EH (cell line): ENCODE results near the gene LPGAT1.
"Not testable (repeated sequence)": the region's sequence is repeated elsewhere in the genome, so short reads cannot be mapped to it uniquely, and the experiment has no call there.

ENCODE experiments used
- DNase-seq: peaks from one replicate; pipeline ENCODE4 v3.0.0-alpha.2; 2015; ENCODE audit warnings: low read depth

Gene LPGAT1, protein sequence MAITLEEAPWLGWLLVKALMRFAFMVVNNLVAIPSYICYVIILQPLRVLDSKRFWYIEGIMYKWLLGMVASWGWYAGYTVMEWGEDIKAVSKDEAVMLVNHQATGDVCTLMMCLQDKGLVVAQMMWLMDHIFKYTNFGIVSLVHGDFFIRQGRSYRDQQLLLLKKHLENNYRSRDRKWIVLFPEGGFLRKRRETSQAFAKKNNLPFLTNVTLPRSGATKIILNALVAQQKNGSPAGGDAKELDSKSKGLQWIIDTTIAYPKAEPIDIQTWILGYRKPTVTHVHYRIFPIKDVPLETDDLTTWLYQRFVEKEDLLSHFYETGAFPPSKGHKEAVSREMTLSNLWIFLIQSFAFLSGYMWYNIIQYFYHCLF

DNA sequence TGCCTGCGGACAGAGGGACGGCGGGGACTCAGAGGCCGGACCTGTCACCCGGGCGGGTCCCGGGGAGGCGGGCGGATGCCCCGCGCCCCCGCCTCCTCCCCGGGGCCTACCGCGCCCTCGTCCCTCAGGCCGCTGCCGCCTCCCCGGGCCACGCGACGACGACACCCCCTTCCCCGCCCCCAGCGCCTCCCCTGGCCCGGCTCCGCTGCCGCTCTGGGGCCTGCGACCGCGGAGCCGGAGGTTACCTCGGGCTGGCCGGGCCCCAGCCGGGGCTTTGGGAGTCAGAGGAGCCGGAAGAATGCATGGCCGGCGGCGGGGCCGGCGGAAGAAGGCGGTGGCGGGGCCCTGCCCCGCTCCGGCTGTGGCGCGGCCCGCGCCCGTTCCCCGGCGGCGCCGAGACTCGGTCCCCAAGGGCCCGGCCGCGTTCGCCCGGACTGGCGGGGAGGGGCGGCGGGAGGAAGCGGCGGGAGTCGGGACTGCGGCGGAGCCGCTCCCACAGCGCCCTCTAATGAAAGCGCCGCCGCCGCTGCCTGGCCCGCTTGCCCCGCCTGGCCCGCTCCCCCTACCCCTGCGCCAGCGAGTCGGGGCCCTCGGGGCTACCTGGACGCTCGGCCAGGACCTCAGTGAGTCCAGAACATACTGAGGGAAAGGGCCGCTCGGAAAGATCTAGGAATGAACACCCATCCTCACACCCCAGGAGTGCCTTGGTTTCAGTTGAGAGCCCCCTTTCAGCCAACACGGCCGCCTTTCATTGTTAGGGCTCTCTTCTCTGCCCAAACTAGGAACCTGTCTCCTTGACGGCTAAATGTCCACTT, at the start of gene LPGAT1:
LPGAT1 (minus strand) TSS at position 436 of the 815 bp plus-strand sequence. CDS start 1,467 bp downstream, outside the sequence.
- DNase-seq = peak; percentile 72

DNA sequence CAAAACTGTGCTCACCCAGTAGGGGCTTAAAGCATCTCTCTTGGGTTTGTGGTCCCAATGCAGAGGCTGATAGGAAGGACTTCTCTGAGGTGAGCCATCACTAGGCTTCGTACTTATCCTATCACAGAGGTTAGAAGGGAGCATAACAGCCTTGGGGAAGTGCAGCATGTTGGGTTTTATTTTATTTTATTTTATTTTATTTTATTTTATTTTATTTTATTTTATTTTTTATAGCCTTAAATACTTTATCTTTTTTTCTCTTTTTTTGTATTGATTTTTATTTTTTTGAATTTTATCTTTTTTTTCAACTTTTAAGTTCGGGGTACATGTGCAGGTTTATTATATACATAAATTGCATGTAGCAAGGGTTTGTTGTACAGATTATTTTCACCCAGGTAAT, 48.9 kb upstream of the LPGAT1 start:
- no peak for DNase-seq

DNA sequence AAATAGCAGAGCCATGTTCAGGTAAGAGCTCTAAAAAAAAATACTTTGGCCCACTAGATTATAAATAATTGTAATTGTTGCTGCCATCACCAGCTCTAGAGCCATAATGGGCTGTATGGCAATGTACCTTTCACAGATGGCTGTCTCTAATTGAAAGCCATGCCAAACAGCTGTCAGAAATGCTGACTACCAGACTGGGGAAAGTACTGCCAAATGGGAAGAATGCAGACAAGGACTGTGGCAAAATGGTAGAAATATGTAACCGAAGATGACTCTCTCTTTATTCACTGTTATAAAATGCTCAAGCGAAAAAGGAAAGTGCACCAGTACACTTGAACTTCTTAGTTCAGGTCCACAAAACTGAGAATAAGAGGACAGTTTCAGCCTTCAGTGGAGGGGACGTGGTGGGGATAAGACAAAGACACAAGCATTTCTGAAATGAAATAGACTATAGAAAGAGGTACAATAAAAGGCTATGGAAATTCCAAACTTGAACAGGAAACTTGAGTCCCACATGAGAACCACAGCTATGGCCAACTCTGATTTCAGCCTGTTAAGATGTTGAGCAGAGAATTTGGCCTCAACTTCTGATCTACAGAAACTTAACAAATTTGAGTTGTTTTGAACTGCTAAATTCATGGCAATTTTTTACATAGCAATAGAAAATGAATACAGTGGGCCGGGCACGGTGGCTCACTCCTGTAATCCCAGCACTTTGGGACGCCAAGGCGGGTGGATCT, 46.5 kb upstream of the LPGAT1 start:
- DNase-seq = peak; percentile 9

- no peak for DNase-seq
Measured at GRCh38 chr1:211875541-211875940, 45.0 kb upstream of the LPGAT1 start.

GRCh38 chr1:211874521-211875347, 44.2 kb upstream of the LPGAT1 start:
- no peak for DNase-seq

DNA sequence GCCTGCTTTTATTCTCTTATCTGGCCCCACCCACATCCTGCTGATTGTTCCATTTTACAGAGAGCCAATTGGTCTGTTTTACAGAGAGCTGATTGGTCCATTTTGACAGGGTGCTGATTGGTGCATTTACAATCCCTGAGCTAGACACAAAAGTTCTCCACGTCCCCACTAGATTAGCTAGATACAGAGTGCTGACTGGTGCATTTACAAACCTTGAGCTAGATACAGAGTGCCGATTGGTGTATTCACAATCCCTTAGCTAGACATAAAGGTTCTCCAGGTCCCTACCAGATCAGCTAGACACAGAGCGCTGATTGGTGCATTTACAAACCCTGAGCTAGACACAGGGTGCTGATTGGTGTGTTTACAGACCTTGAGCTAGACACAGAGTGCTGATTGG, 43.2 kb upstream of the LPGAT1 start:
- not testable (repeated sequence) for DNase-seq

GRCh38 chr1:211870156-211870555, 39.6 kb upstream of the LPGAT1 start:
- DNase-seq = peak; percentile 73

GRCh38 chr1:211865180-211865579, 34.6 kb upstream of the LPGAT1 start:
- DNase-seq = no peak

- DNase-seq = no peak
Measured at GRCh38 chr1:211859405-211859804, 28.8 kb upstream of the LPGAT1 start.

DNA sequence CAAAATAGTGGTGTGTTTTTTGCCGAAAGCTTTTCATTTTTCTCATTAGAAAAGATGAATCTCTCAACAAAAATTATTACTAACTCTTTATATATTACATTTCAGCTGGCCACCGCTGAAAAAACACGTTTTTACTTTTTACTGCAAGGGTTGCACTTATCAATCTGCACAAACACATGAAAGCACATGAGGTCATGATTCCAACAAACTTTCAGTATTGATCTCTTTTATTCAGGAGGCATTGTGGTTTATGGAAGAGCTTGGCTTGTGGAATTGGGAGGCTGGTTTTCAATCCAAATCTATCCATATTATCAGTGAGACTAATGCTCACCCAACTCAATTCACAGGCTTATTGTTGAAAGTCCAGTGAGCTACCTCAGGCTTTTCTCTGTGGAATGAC, 20.6 kb upstream of the LPGAT1 start:
- DNase-seq = no peak

DNA sequence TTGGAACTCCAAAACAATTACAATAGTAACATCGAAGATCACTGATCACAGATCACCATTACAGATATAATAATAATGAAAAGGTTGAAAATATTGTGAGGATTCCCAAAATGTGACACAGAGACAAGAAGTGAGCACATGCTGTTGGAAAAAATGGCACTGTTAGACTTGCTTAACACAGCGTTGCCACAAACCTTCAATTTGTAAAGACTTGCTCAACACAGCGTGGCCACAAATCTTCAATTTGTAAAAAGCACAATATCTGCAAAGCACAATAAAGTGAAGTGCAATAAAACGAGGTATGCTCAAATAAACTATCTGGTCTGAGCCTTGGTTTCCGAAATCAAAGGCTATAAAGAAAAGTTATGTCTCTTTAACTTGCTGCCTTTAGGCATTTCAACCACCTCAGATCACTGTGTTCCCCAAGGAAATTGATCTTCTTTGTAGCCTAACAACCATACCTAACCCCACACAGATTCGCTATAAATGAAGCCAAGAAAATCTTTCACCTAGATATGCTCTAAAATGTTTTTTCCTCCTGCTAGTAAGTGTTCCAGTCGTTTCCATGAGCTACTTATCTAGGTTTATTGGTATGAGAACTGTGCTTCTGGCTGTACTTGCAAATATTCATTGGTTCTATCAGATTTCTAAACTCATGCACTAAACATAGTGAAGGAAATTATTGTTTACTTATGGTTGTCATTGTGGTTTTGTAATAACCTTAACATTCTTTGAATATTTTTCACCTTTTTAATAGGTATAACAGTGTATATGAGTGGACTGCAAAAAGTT, 13.1 kb upstream of the LPGAT1 start:
- DNase-seq = no peak

DNA sequence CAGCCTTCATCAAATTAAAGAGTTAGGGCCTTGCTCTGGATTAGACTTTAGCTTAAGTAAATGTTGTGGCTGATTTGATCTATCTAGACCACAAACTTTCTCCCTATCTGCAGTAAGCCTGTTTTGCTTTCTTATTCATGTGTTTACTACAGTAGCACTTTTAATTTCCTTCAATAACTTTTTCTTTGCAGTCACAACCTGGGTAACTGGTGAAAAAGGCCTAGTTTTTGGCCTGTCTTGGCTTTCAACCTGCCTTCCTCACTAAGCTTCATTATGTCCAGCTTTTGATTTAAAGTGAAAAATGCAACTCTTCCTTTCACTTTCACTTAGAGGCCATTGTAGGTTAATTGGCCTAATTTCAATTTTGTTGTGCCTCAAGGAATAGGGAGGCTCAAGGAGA, 12.5 kb upstream of the LPGAT1 start:
- peak; percentile 15 for DNase-seq

GRCh38 chr1:211842518-211842917, 12.0 kb upstream of the LPGAT1 start:
- DNase-seq = no peak

- DNase-seq = no peak
Measured at GRCh38 chr1:211839106-211839505, 8.5 kb upstream of the LPGAT1 start.

DNA sequence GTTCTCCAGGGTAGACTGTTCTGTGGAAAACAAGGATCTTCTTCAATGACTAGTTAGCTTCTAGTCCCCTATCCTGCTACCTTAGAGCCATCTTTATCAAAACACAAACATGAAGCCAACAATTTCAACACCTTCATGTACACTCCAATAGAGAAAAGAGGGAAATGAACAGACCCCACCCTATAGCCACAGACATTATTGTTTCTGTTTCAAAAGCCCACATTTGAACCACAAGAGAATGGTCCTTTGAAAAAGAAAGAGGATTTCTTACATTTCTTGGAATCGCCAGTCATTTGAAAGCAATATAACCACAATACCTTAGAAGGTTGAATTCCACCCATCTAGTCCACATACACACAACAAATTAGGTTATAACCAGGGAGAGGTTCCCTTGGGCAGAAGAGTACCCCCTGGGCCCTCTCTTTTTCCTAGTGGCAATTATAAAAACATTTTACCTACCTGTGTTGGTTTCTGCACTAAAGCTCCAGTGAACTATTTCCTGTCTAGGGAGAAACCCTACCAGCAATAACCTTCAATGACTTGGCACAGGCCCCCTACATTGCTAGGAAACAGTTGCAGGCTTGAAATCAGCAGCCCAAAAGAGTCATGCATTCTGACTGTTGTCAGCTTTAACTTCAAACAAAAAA, 2.7 kb upstream of the LPGAT1 start:
- DNase-seq = no peak

DNA sequence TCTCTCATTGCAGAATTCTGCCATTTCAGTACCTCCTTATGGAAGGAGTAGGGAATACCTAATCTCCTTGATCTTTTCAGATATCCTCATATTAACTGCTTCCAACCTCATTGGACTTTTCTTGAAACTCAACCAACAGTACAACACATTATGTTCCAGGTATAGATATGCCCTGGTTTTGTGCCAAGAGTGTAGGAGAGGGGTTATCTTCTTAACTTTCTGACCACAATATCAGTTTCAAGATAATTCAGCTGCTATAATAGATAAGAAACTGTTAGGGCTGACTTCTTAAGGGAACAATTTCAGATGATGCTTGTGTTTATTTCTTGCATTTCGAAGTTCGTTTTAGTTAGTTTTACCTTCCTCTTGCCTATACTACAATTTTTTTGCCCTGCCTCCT, 2.1 kb upstream of the LPGAT1 start:
- no peak for DNase-seq

DNA sequence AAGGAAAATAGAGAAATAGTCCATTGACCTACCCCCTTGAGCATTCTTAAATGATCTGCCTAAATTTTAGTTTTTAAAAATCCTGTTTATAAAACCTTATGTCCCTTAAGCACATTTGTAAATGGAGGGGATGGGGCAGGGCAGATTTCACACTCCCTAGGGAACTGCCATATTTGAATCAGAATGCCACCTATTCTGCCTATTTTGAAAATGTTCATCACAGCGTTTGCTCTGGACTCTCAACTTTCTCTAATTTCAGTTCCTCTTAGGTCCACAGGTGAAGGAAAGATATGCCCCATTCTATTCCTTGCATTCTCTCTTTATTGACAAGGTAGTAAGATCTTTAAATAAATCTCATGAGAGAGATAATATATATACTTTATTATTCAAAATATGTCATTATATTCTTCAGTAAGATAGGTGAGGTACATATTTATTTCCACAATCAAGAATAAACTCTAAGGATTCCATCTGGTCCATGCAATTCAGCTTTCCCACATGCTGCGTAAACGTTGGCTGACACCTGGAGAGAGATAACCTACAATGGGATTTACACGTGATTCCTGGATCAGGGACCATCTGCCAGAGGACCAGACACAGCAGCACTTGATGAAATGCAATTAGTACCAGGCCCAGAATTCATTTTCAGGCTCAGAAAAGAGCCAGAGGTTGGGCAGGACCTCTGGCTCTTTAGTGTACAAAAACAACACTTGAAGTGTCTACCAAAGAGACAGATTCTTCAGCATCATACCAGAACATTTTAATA, 1.2 kb upstream of the LPGAT1 start:
- no peak for DNase-seq

DNA sequence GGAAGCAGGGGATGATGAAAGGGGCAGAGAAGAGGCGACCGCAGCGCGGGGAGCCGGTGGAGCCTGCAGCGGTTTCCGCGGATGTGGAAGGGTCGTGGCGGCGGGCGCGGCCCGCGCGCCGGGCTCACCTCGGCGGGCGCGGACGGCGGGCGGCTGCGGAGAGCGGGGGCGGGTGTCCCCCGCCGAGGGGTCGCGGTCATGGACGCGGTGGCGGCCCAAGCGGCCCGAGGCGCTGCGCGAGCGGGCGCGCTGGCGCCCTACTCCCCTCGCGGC, 572 bp downstream of the LPGAT1 start:
- peak; percentile 24 for DNase-seq

DNA sequence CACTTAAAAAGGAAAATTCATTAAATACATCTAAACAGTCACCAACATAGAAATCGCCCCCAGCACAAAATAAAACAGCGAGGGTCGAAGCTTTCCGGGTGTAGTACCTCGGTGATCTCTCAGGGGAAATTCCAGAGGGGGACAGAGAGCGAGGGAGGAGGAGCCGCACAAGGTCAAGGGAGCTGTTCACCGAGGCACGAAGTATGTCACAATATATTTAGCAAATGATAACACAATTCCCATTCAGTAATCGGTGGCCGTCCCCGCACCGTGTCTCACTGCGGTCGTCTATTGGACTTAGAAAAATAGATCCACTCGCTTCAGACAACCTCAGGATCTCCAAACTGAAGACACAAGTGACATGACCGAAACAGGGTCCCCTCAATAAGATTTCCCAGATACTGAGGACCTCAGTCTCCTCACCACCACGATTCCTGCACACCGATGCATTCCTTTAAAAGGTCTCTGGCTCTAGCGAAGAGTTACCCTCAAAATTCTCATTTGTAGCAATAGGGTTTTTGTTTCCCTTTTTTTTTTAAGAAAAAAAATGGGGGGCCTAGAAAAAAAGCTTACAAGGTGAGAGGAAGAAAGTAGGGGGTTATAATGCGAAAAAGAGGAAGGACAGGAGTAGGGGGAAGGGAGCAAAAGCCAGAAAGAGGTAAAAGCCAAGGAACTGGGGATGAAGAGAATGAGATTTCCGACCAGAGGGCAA, 1.1 kb downstream of the LPGAT1 start:
- DNase-seq = peak; percentile 59
